T-helper 2 cell treated with Interferon-gamma antibody and Interleukin-4, amounts not matched to agents 100 ng/mL and 5 ng/mL, for 36 hours (primary cell): ENCODE data around the gene COL25A1. TPM values are rescaled to one million over a fixed set of nuclear protein-coding genes. Genes with fewer than 3 reads are reported as not detected.

Experiments used
- intact Hi-C: fragments of 100-400 bp; cut with micrococcal nuclease; formaldehyde crosslinking; loops from one replicate; pipeline ENCODE4 v1.15.1; 2023
- total RNA-seq: library from RNA; stranded (reverse); gene quantifications from 2 replicates; pipeline ENCODE4 v1.2.3, GENCODE V29; 2022

Gene COL25A1
- total RNA-seq: not detected in 2 replicates

- intact Hi-C loops: loop anchor here (5.0 kb wide), 1 partner anchor 105 kb away; no protein-coding TSS in a partner anchor
Measured at GRCh38 chr4:109302361-109303139, at the start of gene COL25A1. Gene COL25A1, minus strand, starts transcription at chr4:109302658.

GRCh38 chr4:109350121-109350520, 47.7 kb upstream of the COL25A1 start:
- intact Hi-C loops: no loop called here

GRCh38 chr4:109334129-109335105, 32.0 kb upstream of the COL25A1 start:
- intact Hi-C loops: no loop called here

DNA sequence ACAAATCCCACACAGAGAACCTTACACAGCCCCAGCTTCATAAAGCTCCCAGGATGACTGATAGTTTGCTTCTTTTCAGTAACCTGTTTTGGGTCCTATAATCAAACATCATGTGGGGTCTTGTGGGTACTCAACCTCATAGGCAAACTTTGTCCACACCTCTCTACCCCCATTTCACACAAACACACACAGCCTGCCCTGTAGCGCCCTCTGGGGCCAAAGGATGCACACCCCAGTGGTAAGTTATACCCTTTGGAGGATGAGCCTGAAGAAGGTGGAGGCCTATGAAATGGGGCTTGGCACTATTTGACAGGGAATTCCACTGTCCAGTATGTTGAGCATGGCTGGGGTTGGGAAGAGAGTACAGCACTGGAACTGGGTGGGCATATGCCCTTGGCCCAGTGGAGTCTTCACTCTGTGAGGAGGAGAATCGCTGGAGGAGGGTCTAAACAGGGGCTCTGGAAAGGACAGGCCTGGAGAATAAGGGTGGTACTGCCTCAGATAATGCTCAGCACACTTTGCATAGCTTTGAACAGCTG, 30.5 kb upstream of the COL25A1 start:
- intact Hi-C loops: no loop called here

DNA sequence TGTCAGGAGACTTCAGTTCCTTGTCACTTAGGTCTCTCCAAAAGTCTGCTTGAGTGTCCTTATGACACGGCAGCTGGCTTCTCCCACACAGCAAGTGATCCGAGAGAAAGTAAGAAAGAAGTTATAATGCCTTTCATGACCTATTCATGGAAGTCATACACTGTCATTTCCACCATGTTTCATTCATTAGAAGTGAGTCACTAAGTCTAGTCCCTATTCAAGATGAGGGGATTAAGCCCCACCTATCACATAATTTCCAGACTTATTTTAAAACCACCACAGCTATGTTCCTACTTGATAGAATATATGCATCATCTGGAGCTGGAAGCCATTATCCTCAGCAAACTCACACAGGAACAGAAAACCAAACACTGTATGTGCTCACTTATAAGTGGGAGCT, 25.2 kb upstream of the COL25A1 start:
- intact Hi-C loops: no loop called here

GRCh38 chr4:109325698-109326097, 23.2 kb upstream of the COL25A1 start:
- intact Hi-C loops: no loop called here

GRCh38 chr4:109323348-109323747, 20.9 kb upstream of the COL25A1 start:
- intact Hi-C loops: no loop called here

- intact Hi-C loops: no loop called here
Measured at GRCh38 chr4:109321232-109321631, 18.8 kb upstream of the COL25A1 start.

DNA sequence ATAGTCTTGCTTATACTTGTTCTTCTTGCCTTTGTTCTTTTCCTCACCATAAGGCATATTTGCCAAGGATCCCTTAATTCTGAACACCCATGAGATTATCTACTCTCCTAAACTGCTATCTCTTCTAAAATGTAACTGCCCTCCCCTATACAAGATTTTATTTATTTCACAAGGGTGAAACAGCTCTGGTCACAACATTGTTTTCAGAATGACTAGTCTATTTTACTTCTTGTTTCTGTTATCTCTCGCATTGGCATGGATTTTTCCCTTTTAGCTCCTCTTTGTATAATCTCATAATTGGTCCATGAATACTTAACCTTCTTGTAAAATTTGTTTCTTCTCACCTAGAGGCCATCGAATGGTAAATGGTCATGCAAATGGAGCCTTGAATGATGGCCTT, 17.2 kb upstream of the COL25A1 start:
- intact Hi-C loops: no loop called here

DNA sequence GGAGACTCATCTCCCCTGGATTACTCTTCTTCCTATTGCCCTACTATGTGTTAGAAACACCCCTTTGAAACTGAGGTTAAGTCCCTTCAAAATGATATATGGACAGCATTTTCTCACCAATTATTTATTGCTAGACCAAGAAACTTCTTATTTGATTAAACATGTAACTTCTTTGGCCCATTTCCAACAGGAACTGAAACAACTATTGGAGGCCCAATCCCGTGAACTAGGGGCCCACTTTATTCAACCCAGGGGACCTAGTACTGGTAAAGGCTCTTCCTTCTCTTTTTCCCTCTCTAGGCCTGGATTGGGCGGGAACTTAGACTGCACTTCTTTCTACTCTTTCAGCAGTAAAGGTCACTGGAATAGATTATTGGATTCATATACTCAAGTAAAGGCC, 16.7 kb upstream of the COL25A1 start:
- intact Hi-C loops: no loop called here

DNA sequence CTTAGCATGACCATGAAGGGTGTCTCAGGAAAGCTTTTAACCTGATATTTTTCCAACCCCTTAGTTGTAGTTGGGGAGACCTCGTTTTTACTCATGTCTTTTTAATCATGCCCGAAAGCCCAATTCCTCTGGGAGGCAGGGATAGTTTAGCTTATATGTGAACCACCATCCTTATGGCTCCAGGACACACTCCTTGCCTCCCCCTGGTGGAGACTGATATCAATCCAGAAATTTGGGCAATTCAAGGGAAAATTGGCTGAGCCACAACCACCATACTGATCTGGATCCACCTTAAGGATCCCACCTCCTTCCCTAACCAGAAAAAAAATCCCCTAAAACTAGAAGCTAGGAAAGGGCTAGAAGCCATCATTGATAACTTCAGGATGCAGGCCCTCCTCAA, 13.4 kb upstream of the COL25A1 start:
- intact Hi-C loops: no loop called here

DNA sequence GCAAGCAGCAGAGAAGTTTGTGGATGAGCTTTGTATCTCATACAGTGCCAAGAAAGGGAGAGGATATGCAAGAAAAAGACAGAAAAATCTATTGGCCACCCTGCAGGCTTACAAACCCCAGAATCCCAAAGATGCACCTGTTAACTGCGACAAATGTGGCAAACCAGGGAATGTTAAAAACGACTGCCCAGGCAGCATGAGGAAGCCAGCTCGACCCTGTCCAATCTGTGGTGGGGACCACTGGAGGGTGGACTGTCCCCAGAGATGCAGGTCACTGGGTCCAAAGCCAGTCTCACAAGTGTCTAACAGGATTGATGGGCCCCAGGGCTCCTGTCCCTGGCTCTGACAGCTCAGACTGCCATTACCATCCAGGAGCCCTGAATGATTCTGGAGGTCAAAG, 12.9 kb upstream of the COL25A1 start:
- intact Hi-C loops: no loop called here

DNA sequence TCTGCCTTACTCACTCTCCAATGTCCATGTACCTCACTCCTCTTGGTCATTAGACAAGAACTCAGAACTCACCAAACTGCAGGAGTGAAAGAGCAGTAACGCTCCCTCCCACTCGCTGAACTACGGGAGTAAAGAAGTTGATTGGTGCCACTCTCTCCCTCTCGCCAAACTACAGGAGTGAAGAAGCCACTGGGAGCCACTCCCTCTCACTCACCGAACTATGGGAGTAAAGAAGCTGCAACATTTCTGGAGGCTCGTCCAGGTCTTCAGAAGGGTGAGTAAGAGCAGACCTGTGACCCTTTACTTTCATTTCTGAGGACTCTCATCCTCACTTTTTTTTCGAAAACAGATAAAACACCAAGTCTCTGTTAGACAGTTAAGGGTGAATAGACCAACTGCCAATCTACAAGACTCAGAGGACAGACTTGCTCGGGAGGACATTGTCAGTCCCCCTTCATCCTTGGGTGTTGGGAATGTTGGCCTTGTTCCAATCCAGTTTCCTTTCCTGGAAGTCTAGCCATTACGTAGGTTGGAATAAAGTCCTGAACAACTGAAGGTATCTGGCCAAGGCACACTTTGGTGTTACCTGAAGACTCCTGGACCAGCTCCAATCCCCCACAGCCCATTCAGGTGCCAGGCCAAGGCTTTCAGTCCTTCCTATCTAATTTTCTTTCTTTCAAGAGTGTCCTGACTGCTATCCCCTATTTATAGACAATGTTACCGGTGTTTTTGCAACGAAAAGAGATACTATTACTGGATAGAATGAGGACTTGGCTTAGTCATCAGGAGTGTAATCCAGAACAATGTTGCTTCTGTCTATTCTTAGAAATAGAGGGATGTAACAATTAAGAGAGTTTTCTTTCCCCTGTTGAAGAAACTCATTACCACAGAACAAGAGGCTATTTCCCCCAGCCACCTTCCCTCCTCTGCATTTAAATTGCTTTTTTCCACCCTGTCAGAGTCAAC, 11.0 kb upstream of the COL25A1 start:
- intact Hi-C loops: no loop called here

DNA sequence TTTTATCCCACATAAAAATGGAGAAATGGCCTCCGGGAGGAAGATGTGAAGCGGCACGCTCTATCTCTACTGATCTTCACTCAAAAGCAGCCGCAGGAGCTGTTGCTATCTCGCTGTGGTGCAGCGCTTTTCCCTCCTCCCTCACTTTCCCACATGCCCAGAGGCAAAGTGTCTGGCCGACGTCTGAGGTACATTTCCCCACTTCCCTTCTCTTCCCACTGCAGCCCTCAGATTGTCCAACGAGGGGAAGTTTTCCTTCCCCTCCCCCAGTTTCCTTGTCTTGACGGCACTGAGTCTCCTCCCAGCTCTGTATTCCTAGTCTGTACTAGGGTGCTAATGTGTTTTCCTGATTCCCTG, 660 bp upstream of the COL25A1 start:
- intact Hi-C loops: loop anchor here (5.0 kb wide), 1 partner anchor 104 kb away; no protein-coding TSS in a partner anchor

GRCh38 chr4:109301651-109302360, 652 bp downstream of the COL25A1 start:
- intact Hi-C loops: loop anchor here (5.0 kb wide), 1 partner anchor 105 kb away; no protein-coding TSS in a partner anchor

DNA sequence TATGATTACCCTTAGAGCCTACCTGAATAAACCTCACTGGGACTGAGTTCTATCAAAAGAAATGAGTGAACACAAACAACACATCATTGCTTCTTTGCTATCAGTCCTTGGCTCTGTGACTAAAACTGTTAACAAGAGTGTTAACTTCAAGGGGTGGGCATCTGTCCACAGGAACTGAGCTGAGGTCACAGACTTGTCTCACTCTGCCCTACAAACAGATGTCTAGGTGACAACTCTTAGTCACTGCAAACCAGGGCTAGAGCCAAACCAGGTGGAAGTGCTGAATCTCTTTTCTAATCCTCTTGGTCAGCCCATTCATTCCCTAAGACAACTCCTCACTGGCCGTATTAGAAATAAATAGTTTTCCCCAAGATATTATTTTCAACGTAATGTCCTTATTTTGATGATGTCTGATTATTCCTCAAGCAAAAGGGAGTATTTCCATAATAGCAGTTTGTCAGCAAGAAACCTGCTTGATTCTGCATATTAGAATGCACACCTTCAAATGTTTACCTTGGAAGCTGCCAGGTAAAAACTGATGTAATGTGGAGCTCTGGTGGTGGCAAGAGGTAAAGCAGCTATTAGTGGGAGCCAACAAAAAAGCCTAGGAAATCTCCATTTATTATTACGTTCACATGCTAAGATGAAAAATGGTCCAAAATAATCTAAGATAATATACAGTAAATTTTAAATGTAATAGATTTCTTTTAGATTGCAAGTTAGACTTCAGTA, 4.0 kb downstream of the COL25A1 start:
- intact Hi-C loops: no loop called here

- intact Hi-C loops: no loop called here
Measured at GRCh38 chr4:109296527-109296926, 5.9 kb downstream of the COL25A1 start.

DNA sequence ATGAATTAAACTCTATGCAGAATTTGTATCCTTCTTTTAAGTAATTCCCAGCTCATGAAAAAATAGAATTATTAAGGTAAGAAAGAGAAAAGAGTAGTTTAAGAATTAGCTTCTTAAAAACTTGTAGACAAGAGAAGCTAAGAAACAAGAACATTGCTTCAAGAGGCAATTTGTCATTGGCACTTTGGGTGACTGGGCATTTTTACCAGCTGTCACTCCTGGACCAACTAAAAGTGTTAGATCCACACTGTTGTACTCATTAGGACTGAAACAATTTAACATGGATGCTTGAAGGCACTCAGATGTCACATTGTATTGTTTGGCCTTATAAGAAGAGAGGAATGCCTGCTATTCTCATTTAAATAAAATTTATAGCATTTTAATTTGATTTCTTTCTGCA, 7.4 kb downstream of the COL25A1 start:
- intact Hi-C loops: no loop called here

- intact Hi-C loops: loop anchor here (1.0 kb wide), 1 partner anchor 460 kb away; no protein-coding TSS in a partner anchor
Measured at GRCh38 chr4:109294468-109295020, 7.9 kb downstream of the COL25A1 start.
